GM12872 (cell line): Measurements from ENCODE around the gene CNGB1.

Experiments
- CTCF ChIP-seq: IDR thresholded peaks from 3 replicates; pipeline ENCODE4 v1.5.1; 2011; ENCODE audit warnings: low read depth, mild to moderate bottlenecking, low read length, moderate library complexity; ENCODE audit not compliant: insufficient read depth

The CNGB1 gene

GRCh38 chr16:57956270-57956808, 14.6 kb downstream of the CNGB1 start:
- no peak for TF ChIP-seq CTCF

GRCh38 chr16:57955572-57956188, 15.2 kb downstream of the CNGB1 start:
- TF ChIP-seq CTCF, result no peak

GRCh38 chr16:57953857-57954256, 17.1 kb downstream of the CNGB1 start:
- no peak for TF ChIP-seq CTCF

GRCh38 chr16:57952909-57953308, 18.0 kb downstream of the CNGB1 start:
- no peak for TF ChIP-seq CTCF

- no peak for TF ChIP-seq CTCF
Observed at GRCh38 chr16:57951204-57951960, 19.5 kb downstream of the CNGB1 start.

GRCh38 chr16:57950382-57950781, 20.5 kb downstream of the CNGB1 start:
- no peak for TF ChIP-seq CTCF

GRCh38 chr16:57949595-57950238, 21.2 kb downstream of the CNGB1 start:
- TF ChIP-seq CTCF, result no peak
